GM19328 (cell line): Measurements from ENCODE around the gene TIMM44.
"Not testable (repeated sequence)": the region's sequence is repeated elsewhere in the genome, so short reads cannot be mapped to it uniquely, and the experiment has no call there.

Source experiments
- ATAC-seq: cut with Tn5 transposase; IDR thresholded peaks from one replicate; pipeline ENCODE4 v1.9.1; 2021; ENCODE audit warnings: mild to moderate bottlenecking, moderate library complexity; ENCODE audit not compliant: unreplicated experiment

The TIMM44 gene

DNA sequence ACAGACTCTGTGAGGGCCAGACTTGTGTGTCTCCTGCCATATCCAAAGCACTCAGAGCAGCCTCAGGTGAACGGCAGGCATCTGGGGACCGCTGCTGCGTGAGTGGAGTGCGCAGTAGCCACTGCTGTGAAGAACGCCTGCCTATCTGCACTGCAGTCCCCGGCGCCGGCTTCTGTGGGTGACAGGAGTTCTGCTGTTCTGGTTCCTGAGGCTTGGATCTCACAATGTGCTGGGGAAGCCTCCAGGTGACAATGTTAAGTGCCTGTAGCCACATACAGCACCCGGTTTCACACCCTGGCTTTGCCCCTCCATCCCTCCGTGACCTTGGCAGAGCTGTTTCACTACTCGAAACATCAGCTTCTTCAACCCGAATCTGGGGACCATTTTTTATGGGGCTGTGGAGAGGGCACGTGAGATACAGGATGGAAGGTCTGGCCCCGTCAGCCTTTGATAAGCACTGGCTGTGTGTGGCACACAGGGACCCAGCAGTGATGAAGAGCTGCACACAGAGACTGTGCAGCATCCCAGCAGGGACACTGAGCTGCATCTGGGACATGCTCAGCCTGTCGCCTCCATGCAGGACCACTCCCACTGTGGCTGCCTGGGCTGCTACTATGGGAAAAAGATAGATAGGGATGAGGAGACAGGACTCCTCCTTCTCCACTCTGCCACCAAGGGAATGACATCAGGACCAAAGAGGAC, 33.7 kb upstream of the TIMM44 start:
- ATAC-seq: no peak

DNA sequence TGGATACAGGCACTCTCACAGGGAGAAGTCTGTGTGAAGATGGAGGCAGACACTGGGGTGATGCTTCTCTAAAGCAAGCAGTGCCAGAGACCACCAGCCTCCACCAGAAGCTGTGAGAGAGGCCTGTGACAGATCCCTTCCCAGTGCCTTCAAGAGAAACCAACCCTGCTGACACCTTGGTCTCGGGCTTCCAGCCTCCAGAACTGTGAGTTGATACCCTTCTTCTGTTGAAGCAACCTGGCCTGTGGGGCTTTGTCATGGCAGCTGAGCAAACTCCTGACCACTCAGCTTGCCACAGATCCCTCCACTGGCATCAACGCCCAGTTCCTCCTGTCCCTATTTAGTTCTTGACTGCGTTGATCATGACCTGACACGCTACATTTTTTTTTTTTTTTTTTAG, 33.0 kb upstream of the TIMM44 start:
- ATAC-seq: no peak

DNA sequence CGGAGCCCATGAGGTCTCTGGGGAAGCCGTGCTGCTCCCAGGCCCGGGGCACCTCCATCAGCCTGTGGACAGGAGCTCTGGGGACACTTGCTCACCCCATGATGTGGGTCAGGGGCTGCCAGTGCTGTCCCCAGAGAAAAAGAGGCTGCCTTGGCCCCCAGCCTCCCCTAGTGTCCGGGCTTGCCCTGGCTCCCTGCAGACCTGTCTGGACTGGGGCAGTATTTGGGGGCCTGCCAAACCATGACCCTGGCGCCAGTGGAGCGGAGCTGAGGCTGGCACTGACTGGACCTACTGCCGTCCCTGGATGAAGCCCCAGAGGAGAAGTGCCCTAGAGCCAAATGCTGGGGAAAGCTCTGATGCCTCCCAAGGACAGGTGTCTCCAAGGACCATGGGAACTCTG, 31.6 kb upstream of the TIMM44 start:
- no peak for ATAC-seq

DNA sequence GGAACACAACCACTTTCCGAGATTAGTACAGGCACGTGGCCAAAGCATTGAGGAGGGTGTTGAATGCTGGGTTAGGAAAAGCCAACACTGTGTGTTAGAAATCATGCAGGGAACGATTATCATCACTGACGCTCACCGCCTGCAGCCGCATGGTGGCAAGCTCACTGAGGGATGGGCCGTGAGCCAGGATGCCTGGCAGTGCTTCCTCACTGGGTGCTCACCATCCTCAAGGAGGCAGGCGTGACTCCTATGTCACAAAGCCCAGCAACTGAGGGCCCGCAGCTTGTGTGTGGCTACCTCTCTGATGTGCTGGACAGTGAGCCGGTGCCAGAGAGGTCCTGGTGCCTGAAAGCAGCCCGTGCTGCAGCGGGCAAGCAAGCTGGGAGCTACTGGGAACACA, 30.4 kb upstream of the TIMM44 start:
- no peak for ATAC-seq

DNA sequence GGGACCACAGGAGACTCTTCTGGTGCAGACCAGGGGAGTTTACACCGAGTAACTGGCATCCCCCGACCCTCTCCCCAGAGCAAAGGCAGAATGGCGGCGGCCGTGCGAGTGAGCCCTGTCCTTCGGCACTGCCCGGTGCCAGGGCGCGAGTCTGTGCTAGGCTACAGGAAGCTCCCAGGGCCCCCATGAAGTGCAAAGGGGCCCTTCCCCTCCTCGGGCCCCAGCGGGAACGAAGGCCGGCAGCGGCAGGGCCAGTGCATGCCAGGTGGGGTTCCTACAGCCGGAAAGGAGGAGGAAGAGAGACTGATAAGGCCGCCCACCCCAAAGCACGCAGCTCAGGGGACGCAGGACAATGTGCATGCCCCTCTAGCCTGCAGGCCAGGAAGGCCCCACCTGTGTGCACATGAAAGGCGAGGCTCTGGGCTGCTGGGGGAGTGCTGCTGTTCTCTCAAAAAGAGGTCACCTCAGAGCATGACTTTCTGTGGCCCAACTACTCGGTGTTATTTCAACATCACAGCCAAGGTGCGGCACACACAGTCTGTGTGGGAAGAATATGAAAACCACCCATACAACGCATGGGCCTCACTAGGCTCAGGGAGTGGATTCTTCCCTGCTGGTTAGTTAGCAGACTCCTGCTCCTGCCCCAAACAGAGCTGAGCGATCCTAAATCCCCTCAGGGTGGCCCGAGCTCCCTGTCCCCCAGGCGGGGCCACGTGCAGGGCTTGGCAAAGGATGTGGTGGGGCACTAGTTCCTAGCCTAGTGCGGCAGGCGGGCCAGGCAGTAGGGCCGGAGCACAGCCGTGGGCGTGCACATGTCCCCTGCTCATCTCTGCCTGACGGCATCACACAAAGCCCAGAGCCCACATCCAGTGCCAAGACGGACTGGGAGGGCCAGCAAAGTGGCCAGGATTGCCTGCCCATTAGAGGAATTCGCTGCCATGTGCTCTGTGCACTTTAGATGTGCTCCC, 28.4 kb upstream of the TIMM44 start:
- ATAC-seq: no peak

DNA sequence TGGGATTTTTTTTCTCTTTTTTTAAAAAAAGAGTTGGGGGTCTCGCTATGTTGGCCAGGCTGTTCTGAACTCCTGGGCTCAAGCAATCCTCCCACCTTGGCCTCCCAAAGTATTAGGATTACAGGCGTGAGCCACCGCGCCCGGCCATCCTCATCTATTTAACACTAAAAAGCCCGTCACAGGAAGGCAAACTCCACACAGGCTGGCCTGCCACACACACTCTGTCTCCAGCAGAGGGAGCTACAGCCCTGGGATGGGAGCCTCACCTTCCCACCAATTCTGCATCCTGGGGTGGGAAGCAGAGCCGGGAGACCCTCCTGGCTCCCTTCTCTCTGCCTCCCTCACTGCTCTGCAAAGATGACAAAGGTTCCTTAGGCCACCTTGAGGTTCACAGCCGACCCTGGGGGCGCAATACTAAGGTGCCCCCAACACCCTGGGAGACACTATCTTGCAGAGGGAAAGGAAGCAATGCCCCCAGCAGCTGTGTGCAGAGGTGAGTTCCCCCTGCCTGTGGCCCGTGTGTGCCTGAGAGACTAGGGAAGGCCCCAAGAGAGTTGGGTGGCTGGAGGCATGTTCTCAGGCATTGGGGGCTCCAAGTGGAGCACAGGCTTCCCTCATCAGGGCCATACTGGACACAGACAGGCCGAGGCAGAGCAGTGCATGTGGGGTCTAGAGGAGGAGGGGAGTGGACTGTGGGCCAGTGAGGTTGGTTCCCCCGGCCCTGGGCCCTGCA, 27.4 kb upstream of the TIMM44 start:
- ATAC-seq: no peak

DNA sequence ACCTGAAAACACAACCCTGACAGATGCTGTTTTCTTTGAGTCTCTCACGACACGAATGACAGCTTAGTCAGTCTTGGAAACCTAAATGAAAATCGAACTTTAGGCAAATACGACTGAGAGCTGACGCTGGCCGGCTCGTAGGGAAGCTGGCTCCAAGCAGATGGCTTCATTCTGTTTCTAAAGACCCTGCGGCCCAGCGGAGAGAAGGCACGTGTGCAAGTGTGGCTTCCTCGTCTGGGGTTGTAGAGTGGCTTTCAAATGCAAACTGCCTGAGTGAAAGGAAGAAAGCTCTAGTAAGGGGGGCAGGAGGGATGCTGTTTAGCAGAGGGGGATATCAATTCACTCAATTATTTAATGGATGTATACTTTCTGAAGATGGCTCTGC, 26.1 kb upstream of the TIMM44 start:
- ATAC-seq: no peak

DNA sequence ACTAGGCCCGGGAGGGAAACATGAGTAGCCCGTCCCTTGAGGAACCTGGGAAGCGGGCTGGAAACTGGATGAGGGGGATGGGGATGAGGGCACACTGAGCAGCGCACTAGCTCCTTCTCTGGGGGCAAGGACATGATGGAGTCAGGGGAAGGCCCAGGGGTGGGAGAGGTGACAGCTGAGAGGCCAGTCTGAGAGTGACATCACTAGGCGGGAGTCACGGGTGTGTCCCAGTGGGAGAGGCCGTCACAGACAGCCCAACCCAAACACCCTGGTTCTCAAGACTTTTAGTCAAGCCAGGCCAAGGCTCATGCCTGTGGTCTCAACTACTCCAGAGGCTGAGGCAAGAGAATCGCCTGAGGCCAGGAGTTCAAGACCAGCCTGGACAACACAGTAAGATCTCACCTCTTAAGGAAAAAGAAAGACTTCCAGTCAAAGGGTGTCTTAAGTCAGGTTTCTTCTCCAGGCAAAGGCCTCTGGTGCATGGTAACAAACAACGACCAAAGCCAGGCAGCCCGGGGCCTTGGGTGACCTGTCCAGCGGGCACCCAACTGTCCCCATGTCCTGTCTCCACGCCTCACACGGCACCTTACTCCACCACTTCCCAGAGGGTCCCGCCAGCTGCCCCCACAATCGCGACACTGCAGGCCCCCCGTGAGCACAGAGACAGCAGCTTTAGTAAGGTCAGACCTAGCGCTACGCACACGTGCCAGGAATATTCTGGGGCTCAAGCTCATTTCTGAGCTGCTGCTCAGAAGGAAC, 25.5 kb upstream of the TIMM44 start:
- no peak for ATAC-seq

DNA sequence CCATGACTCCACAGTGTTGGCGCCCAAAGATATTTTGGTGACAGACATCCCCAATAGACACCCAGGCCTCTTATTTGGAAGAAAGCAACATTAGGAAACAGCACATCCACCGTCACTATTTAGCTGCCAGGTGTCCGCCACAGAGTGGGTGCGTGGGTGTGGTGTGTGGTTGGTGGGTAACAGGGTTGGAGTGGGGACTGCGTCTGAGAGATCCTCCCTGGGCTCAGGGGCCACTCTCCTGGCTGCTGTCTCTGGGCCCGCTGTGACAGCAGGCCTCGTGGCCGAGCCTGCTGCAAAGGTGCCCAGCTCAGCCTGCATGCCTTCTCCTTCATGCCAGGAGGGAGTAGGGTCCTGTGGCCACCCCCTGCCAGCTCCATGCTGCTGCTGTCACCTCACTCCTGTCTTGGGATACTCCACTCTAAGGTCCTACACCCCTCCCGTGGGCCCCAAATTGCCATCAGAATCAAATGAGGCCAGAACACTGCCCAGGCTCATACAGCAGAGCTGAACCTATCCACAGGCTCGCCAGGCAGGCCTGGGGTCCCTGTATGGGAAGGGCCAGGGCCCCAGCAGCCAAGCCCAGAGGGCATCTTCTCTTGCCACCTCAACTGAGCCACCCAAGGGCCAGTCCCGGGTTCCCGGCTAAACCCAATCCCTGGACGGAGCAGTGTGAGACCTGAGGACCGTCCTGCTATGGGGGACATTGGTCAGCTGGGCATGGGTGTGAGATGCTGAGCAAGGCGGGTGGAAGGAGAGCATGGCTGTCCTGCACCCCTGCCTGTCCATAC, 24.7 kb upstream of the TIMM44 start:
- ATAC-seq: no peak

DNA sequence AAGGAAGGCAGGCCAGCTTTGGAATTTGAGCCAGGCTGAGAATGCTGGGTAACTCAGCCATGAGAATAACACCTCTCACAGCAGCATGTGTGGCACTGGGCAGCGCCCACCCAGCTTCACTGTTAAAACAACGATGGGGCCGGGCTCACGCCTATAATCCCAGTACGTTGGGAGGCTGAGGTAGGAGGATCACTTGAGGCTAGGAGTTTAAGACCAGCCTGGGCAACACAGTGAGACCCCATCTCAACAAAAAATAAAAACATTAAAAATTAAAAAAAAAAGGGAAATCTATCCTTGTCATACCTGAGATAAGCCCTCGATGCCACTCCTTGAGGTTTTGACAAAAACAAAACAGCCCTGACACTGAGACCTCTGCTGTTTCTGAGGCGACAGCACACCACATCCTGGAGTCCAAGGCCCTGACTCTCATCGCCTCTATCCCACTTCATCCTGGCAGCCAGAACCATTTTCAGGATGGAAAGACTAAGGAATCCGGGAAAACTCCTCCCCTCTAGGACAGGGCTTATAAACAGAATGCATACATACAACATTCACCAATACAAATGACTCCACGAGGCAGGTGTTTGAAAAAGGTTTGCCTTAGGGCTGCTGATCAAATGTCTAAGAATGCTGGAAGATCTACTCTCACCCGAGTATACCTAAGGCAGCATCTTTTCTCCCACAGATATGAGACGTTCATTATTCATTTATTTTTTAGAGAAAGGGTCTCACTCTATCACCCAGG, 22.6 kb upstream of the TIMM44 start:
- ATAC-seq: no peak

DNA sequence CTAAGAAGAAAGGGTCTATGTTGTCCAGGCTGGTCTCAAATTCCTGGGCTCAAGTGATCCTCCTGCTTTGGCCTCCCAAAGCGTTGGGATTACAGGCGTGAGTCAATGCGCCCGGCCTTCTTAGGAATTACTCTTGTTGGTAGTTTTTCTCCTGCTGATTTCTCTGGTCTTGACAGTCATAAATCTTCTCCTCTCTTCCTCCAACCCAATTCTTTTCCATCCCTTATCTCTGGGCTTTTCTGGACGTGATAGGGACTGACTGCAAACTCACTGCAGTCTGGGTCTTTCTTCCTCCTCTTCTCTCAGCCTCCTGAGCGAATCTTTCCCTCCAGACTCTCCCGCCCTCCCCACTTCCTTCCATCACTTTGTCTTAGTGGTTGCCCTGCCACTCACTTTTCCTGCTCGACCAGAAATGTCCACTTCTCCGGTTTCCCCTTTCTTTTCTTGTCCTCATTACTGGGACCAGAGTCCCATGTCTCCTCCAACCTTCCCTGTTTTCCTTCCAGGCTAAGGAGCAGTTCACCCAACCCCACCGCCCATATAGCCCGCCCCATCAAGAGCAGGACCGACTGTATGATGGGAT, 21.9 kb upstream of the TIMM44 start:
- ATAC-seq: no peak

DNA sequence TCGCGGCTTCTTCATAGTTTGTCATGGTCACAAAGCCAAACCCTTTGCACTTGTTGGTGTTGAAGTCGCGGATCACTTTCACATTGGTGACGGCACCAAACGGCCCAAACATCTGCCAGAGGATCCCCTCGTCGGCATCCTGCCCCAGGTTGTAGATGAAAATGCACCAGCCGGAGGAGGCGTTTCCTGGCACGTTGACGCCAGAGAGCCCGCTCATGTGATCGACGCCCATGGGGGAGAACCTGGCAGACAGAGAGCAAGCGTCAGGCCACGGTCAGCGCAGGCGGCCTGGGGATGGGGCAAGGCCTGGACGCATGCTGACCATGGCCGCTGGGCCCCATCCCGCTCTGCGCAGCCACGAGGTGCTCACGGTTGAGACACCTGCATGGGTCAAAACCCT, 20.1 kb upstream of the TIMM44 start:
- no peak for ATAC-seq

DNA sequence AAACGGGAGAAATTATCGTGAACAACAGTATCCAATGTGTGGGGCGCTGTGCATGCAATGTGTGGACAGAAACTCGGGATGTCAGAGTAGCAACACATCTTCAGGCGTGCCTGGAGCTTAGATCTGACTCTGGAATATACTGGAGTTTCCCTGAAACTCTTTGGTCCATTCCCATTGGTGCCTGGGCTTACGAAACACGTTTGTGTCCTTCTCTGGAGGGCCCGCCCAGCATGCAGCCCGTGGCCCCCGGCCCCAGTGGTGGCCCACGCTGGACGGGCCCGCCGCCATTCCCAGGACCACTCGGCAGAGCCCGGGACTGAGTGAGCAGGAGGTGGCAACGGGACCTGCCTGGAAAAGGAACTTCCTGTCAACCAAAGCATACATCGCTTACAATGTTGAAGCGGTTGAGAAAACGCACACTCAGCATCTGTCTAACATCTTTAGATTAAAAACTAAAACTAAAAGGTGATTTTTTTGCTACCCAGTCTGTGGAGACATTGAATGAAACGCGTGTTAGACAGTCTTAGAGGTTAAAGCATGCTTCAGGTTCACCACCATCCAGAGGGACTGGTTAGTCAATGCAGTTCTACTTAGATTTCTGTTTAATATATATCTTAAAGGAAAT, 19.3 kb upstream of the TIMM44 start:
- no peak for ATAC-seq

DNA sequence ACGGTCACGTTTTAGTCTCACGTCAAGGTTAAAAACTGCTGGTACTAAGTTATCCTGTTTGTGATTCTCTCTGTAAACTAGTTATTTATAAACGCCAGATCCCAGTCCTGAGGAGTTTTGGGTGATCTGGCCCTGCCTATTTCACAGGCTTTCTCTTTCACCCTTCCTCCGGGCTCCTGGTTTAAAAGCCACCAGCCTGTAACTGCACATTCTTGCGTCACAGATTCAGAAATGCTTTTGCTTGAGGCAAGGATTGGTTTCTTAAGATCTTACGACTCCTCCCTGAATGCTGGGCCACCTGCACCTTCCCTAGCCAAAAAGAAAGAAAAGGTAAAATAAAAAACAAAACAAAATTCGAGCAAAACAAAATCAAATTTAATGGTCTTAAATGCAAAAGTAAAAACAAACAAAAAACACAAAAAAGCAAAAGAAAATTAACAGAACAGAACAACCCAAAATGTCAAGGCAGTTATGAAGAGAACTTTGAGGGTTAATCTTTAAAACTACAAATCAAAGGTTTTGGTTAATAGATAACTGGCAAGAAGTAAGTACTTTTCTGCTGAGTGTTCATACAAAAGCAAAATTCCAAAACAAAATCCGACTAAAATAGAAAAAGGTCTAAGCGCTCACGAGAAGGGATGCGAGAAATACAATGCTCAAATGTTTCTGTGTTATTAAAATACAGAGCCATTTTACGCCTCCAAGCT, 18.6 kb upstream of the TIMM44 start:
- ATAC-seq: no peak

DNA sequence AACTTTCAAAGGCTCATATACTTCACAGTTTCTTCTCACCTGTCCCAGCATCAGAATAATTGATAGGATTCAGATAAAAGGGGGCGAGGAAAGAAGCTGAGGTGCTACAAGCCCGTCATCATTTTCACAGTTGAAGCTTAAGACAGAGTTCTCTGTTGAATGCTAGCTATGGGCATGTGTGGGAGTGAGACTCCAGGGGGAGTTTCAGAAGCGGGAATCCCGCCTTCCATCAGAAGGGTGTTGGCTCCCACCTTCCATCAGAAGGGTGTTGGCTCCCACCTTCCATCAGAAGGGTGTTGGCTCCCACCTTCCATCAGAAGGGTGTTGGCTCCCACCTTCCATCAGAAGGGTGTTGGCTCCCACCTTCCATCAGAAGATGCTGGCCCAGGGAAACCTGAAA, 17.6 kb upstream of the TIMM44 start:
- ATAC-seq: not testable (repeated sequence)

DNA sequence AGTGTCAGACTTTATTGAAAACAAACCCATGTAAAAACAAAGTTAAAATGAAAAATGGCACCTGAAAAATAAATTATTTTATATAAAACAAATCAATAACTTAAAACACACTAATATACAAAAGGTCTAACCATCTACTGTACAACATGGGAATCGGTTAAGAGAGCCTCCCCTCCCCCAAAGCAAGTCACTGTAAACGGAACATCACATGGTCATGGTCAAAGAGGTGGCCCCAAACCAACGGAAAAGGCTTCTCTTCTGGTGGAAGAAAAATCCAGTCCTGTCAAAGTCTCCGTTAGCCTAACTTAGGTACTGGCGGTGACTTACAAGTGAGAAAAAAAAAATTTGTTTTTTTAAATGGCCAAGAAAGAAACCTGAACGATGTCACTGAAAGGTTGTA, 15.7 kb upstream of the TIMM44 start:
- no peak for ATAC-seq

DNA sequence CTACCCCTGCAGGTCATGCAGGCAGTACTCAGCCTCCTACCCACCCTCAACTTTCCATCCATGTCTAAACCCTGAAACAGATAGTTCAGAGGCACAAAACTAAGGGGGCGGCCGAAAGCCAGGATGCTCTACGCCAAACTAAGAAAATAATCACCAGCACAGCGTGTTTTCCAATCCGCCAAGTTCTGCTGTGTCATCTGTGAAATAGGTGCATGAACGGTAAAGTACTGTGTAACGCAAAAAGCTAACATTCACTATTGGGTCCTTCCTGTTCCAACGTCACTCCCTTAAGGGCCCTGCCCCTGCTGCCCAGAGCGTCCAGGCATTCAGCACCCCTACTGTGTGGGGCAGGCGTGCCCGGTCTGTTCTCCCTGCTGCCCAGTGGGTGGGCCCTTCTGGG, 12.2 kb upstream of the TIMM44 start:
- ATAC-seq: no peak

DNA sequence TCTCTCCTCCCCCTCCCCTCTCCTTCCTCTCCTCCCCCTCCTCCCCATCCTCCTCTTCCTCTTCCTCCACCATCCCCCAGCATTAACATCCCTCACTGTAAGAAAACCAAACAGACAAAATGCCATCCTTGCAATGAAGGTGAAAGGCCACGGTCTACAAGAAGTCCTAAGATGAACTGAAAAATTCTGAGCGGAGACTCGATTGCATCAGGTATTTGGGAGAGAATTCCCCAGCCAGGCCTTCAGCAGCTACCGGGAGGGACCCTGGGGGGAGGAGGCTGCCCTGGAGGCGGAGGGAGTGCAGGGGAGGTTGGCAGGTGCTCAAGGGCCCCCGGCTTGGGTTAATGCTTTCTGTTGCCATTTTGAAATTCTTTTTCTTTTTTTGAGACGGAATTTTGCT, 10.1 kb upstream of the TIMM44 start:
- no peak for ATAC-seq
